Neural progenitor cell (in vitro differentiated cells): ENCODE data around the gene BTN2A1. TPM values are rescaled to one million over a fixed set of nuclear protein-coding genes. Genes with fewer than 3 reads are reported as not detected.
"Not testable (repeated sequence)": the region's sequence is repeated elsewhere in the genome, so short reads cannot be mapped to it uniquely, and the experiment has no call there.

Source experiments
- DNase-seq: peaks from one replicate; pipeline ENCODE4 v3.0.0-alpha.2; 2016; ENCODE audit warnings: low spot score
- H2AFZ ChIP-seq: fragments of 200-600 bp; sonication (generic); replicated peaks from 2 replicates; pipeline ENCODE4 v1.6.1; 2016; ENCODE audit warnings: antibody characterized with exemption
- H3F3A ChIP-seq: fragments of 200-600 bp; sonication (generic); 2 replicates; pipeline ENCODE4 v1.6.1; 2016; ENCODE audit warnings: antibody characterized with exemption, low read depth
- H3K27ac ChIP-seq: fragments of 200-600 bp; sonication (generic); 2 replicates; pipeline ENCODE4 v1.5.1; 2016; ENCODE audit warnings: mild to moderate bottlenecking
- H3K27me3 ChIP-seq: fragments of 200-600 bp; sonication (generic); 2 replicates; pipeline ENCODE4 v1.6.1; 2016; ENCODE audit warnings: mild to moderate bottlenecking, moderate library complexity
- H3K36me3 ChIP-seq: fragments of 200-600 bp; sonication (generic); 2 replicates; pipeline ENCODE4 v1.5.1; 2016
- H3K4me1 ChIP-seq: fragments of 200-600 bp; sonication (generic); 2 replicates; pipeline ENCODE4 v1.6.1; 2016; ENCODE audit warnings: mixed run types
- H3K4me2 ChIP-seq: fragments of 200-600 bp; sonication (generic); 2 replicates; pipeline ENCODE4 v1.6.1; 2016
- H3K4me3 ChIP-seq: fragments of 200-600 bp; sonication (generic); 2 replicates; pipeline ENCODE4 v1.5.1; 2016
- H3K79me2 ChIP-seq: fragments of 200-600 bp; sonication (generic); 2 replicates; pipeline ENCODE4 v1.6.1; 2016; ENCODE audit warnings: low read depth
- H3K9ac ChIP-seq: fragments of 200-600 bp; sonication (generic); 2 replicates; pipeline ENCODE4 v1.6.1; 2016
- H3K9me3 ChIP-seq: fragments of 200-600 bp; sonication (generic); 2 replicates; pipeline ENCODE4 v1.5.1; 2016; ENCODE audit warnings: low read depth
- H4K20me1 ChIP-seq: fragments of 200-600 bp; sonication (generic); 2 replicates; pipeline ENCODE4 v1.6.1; 2016; ENCODE audit warnings: low read depth
- H3K27ac Mint-ChIP-seq: 3 replicates; pipeline ENCODE4 v1.8.0; 2021; ENCODE audit warnings: mixed read lengths
- H3K27me3 Mint-ChIP-seq: 2 replicates; pipeline ENCODE4 v1.8.0; 2022; ENCODE audit warnings: low read depth, mild to moderate bottlenecking, inconsistent platforms, moderate library complexity, mixed read lengths; ENCODE audit not compliant: insufficient read depth
- H3K36me3 Mint-ChIP-seq: 3 replicates; pipeline ENCODE4 v1.8.0; 2021; ENCODE audit warnings: mixed read lengths
- H3K4me1 Mint-ChIP-seq: 3 replicates; pipeline ENCODE4 v1.8.0; 2021; ENCODE audit warnings: mixed read lengths
- H3K4me3 Mint-ChIP-seq: 3 replicates; pipeline ENCODE4 v1.8.0; 2021; ENCODE audit warnings: mild to moderate bottlenecking, moderate library complexity, mixed read lengths
- H3K9me3 Mint-ChIP-seq: 3 replicates; pipeline ENCODE4 v1.8.0; 2020; ENCODE audit warnings: mixed read lengths
- CTCF ChIP-seq: fragments of 200-600 bp; sonication (generic); IDR thresholded peaks from 2 replicates; pipeline ENCODE4 v1.5.1; 2017; ENCODE audit warnings: antibody characterized with exemption, mild to moderate bottlenecking
- EZH2 ChIP-seq: fragments of 200-600 bp; sonication (generic); IDR thresholded peaks from 2 replicates; pipeline ENCODE4 v1.6.1; 2017; ENCODE audit warnings: antibody characterized with exemption, mild to moderate bottlenecking, moderate library complexity
- EZH2phosphoT487 ChIP-seq: fragments of 200-600 bp; sonication (generic); IDR thresholded peaks from 2 replicates; pipeline ENCODE4 v1.6.1; 2017; ENCODE audit warnings: antibody characterized with exemption
- total RNA-seq: library from RNA; depleted of rRNA; stranded (reverse); fragments of >200 nt; gene quantifications from 2 replicates; pipeline ENCODE4 v1.2.3, GENCODE V29; 2015; ENCODE audit warnings: low replicate concordance

The BTN2A1 gene
- total RNA-seq, 1 donor from 2014 or later: 11.6 TPM

GRCh38 chr6:26415036-26415614, 42.6 kb upstream of the BTN2A1 start:
- H3K27me3 ChIP-seq: no peaks in the 10 kb centered on the region
- no peak overlapping the region for H3K9ac ChIP-seq
- H3K36me3 ChIP-seq: no peaks in the 10 kb centered on the region
- no peaks in the 10 kb centered on the region for H3K27me3 Mint-ChIP-seq
- no peak overlapping the region for H3K27ac ChIP-seq
- TF ChIP-seq EZH2phosphoT487 (no peak), EZH2 (no peak), CTCF (no peak)
- H3F3A ChIP-seq: no peaks in the 10 kb centered on the region
- no peak overlapping the region for H3K4me2 ChIP-seq
- H3K4me3 ChIP-seq: no peak overlapping the region
- H3K79me2 ChIP-seq: no peaks in the 10 kb centered on the region
- no peaks in the 10 kb centered on the region for H4K20me1 ChIP-seq
- peaks cover 16% of the 10 kb centered on the region for H3K9me3 Mint-ChIP-seq
- peaks cover 5% of the 10 kb centered on the region for H3K4me1 ChIP-seq
- H3K4me3 Mint-ChIP-seq: no peak overlapping the region
- H2AFZ ChIP-seq: no peak overlapping the region
- no peaks in the 10 kb centered on the region for H3K9me3 ChIP-seq
- peaks cover 6% of the 10 kb centered on the region for H3K36me3 Mint-ChIP-seq
- DNase-seq: no peak
- H3K27ac Mint-ChIP-seq: no peak overlapping the region
- H3K4me1 Mint-ChIP-seq: peaks cover 7% of the 10 kb centered on the region

- Mint-ChIP-seq H3K27me3 (no peaks in the 10 kb centered on the region), H3K4me1 (peaks cover 7% of the 10 kb centered on the region), H3K4me3 (no peak overlapping the region), H3K27ac (no peak overlapping the region), H3K9me3 (peaks cover 16% of the 10 kb centered on the region), H3K36me3 (peaks cover 6% of the 10 kb centered on the region)
- TF ChIP-seq EZH2 (no peak), CTCF (no peak), EZH2phosphoT487 (no peak)
- Histone ChIP-seq H3K79me2 (no peaks in the 10 kb centered on the region), H3F3A (no peaks in the 10 kb centered on the region), H3K4me1 (peaks cover 5% of the 10 kb centered on the region), H3K9me3 (no peaks in the 10 kb centered on the region), H3K27ac (no peak overlapping the region), H3K4me3 (no peak overlapping the region), H3K9ac (no peak overlapping the region), H3K4me2 (no peak overlapping the region), H2AFZ (no peak overlapping the region), H4K20me1 (no peaks in the 10 kb centered on the region), H3K36me3 (no peaks in the 10 kb centered on the region), H3K27me3 (no peaks in the 10 kb centered on the region)
- DNase-seq: no peak
These were observed 42.0 kb upstream of the BTN2A1 start for GRCh38 chr6:26415791-26416190.

- H3K27me3 ChIP-seq: no peaks in the 10 kb centered on the region
- no peak overlapping the region for H2AFZ ChIP-seq
- no peaks in the 10 kb centered on the region for H3F3A ChIP-seq
- H3K79me2 ChIP-seq: no peaks in the 10 kb centered on the region
- no peak for TF ChIP-seq CTCF
- no peak for DNase-seq
- Mint-ChIP-seq H3K27me3 (no peaks in the 10 kb centered on the region), H3K27ac (no peak overlapping the region), H3K4me3 (no peak overlapping the region), H3K9me3 (peaks cover 16% of the 10 kb centered on the region), H3K36me3 (peaks cover 6% of the 10 kb centered on the region), H3K4me1 (peaks cover 7% of the 10 kb centered on the region)
- no peaks in the 10 kb centered on the region for H3K9me3 ChIP-seq
- H4K20me1 ChIP-seq: no peaks in the 10 kb centered on the region
- H3K4me1 ChIP-seq: peaks cover 5% of the 10 kb centered on the region
- no peak overlapping the region for H3K4me3 ChIP-seq
- H3K27ac ChIP-seq: no peak overlapping the region
- no peak overlapping the region for H3K9ac ChIP-seq
- no peak overlapping the region for H3K4me2 ChIP-seq
- no peaks in the 10 kb centered on the region for H3K36me3 ChIP-seq
These were observed 41.5 kb upstream of the BTN2A1 start for GRCh38 chr6:26416288-26416687.

- not testable (repeated sequence) for H3F3A ChIP-seq, H3K79me2 ChIP-seq, H3K4me1 Mint-ChIP-seq, H3K36me3 Mint-ChIP-seq, H3K27ac Mint-ChIP-seq, H4K20me1 ChIP-seq, H2AFZ ChIP-seq, H3K27ac ChIP-seq, DNase-seq, H3K9me3 ChIP-seq, H3K4me3 ChIP-seq, H3K4me2 ChIP-seq, H3K36me3 ChIP-seq, H3K9ac ChIP-seq, H3K4me1 ChIP-seq, H3K27me3 Mint-ChIP-seq, H3K27me3 ChIP-seq, H3K4me3 Mint-ChIP-seq
- peaks cover 16% of the 10 kb centered on the region for H3K9me3 Mint-ChIP-seq
These were observed 39.7 kb upstream of the BTN2A1 start for GRCh38 chr6:26418077-26418476.

GRCh38 chr6:26418795-26419194, 39.0 kb upstream of the BTN2A1 start:
- DNase-seq, H3K27me3 Mint-ChIP-seq, H3K4me1 ChIP-seq, H3K36me3 Mint-ChIP-seq, H2AFZ ChIP-seq, H3K4me3 Mint-ChIP-seq, H3K4me3 ChIP-seq, H3K9me3 ChIP-seq, H3K27ac Mint-ChIP-seq, H3F3A ChIP-seq, H3K27ac ChIP-seq, H3K4me2 ChIP-seq, H3K36me3 ChIP-seq, H3K27me3 ChIP-seq, H4K20me1 ChIP-seq, H3K79me2 ChIP-seq, H3K9ac ChIP-seq: not testable (repeated sequence)
- Mint-ChIP-seq H3K4me1 (peaks cover 10% of the 10 kb centered on the region), H3K9me3 (peaks cover 16% of the 10 kb centered on the region)
